GM21367 (cell line): ENCODE results near the gene TRAF2.
A peak's percentile ranks its signal among the peaks of the same experiment; 100 is the strongest.

Experiments
- ATAC-seq: cut with Tn5 transposase; IDR thresholded peaks from one replicate; pipeline ENCODE4 v1.9.1; 2021; ENCODE audit not compliant: unreplicated experiment

TRAF2 gene

GRCh38 chr9:136930014-136930413, 43.7 kb downstream of the TRAF2 start:
- no peak for ATAC-seq

GRCh38 chr9:136931611-136932130, 45.4 kb downstream of the TRAF2 start:
- ATAC-seq, result no peak

- ATAC-seq, result no peak
Observed at GRCh38 chr9:136934277-136934676, 48.0 kb downstream of the TRAF2 start.

- no peak for ATAC-seq
Observed at GRCh38 chr9:136935651-136936050, 49.3 kb downstream of the TRAF2 start.

- ATAC-seq, result no peak
Observed at GRCh38 chr9:136936645-136937170, 50.4 kb downstream of the TRAF2 start.

- ATAC-seq, result no peak
Observed at GRCh38 chr9:136937186-136938001, 51.1 kb downstream of the TRAF2 start.

- no peak for ATAC-seq
Observed at GRCh38 chr9:136939431-136939995, 53.2 kb downstream of the TRAF2 start.

- ATAC-seq, result no peak
Observed at GRCh38 chr9:136939996-136940525, 53.7 kb downstream of the TRAF2 start.

GRCh38 chr9:136940526-136941230, 54.4 kb downstream of the TRAF2 start:
- no peak for ATAC-seq

- ATAC-seq, result no peak
Observed at GRCh38 chr9:136941231-136942111, 55.2 kb downstream of the TRAF2 start.

GRCh38 chr9:136942112-136942880, 56.0 kb downstream of the TRAF2 start:
- ATAC-seq, result no peak

GRCh38 chr9:136942881-136943230, 56.5 kb downstream of the TRAF2 start:
- ATAC-seq, result no peak

GRCh38 chr9:136943291-136944211, 57.2 kb downstream of the TRAF2 start:
- ATAC-seq, result peak; percentile 1

GRCh38 chr9:136944212-136944518, 57.8 kb downstream of the TRAF2 start:
- peak; percentile 26 for ATAC-seq

- peak; percentile 70 for ATAC-seq
Observed at GRCh38 chr9:136944519-136945332, 58.4 kb downstream of the TRAF2 start, which contains the start of the genes C8G and FBXW5. C8G (plus strand) TSS chr9:136945243; CDS start chr9:136945321, 78 bp downstream. FBXW5 (minus strand) TSS chr9:136944738; CDS start chr9:136944083, 655 bp downstream.

GRCh38 chr9:136945333-136946227, 59.3 kb downstream of the TRAF2 start:
- ATAC-seq, result no peak
